SKM-1 treated with dmso at 0.1 percent for 144 hours (cell line): ENCODE results near the gene MATK.
A peak's percentile ranks its signal among the peaks of the same experiment; 100 is the strongest.

Source experiments
- DNase-seq: peaks from one replicate; lab custom pipeline; 2025; ENCODE audit not compliant: unreplicated experiment; lab: John Stamatoyannopoulos, UW

Gene MATK, protein sequence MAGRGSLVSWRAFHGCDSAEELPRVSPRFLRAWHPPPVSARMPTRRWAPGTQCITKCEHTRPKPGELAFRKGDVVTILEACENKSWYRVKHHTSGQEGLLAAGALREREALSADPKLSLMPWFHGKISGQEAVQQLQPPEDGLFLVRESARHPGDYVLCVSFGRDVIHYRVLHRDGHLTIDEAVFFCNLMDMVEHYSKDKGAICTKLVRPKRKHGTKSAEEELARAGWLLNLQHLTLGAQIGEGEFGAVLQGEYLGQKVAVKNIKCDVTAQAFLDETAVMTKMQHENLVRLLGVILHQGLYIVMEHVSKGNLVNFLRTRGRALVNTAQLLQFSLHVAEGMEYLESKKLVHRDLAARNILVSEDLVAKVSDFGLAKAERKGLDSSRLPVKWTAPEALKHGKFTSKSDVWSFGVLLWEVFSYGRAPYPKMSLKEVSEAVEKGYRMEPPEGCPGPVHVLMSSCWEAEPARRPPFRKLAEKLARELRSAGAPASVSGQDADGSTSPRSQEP

DNA sequence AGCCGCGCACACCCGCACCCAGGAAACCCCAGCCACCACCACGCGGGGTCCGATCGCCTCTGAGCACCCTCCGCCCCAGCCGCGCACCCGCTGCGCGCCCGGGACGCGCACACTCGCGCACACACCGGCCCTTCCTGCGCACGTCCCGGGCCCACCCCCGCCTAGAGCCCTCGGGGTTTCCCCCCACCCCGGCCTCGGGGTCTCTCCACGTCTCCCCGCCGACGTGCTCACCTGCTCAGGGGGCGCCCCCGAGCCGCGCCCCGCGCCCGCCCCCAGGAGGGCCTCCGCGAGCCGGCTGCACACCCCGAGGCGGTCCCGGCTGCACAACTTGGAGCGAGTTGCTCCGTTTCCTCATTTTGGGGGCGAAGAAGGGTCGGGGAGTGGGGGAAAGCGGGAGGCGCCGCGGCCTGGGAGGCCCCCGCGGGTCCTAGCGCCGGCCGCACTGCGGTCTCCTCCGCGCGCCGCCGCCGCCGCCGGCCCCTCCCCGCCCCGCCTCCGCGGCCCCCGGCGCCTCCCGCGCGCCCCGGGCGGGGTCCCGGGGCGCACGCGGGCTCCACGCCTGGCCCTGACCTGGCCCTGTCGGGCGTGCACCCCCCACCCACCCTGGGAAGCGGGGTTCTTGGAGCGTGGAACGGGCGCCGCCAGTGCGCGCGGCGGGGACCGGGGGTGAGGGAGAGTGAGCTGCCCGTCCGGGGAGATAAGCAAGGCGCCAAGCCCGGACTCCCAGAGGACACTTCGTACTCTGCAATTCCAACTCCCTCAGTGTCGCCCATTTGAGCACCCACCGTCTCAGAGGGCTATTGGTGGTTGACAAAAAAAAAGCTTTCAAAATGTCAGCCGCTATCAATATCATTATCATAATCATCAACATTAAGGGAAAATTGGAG, at the start of gene MATK:
MATK (minus strand) TSS at position 444 of the 887 bp plus-strand sequence. CDS start 1,246 bp downstream, outside the sequence.
- peak; percentile 62 for DNase-seq

DNA sequence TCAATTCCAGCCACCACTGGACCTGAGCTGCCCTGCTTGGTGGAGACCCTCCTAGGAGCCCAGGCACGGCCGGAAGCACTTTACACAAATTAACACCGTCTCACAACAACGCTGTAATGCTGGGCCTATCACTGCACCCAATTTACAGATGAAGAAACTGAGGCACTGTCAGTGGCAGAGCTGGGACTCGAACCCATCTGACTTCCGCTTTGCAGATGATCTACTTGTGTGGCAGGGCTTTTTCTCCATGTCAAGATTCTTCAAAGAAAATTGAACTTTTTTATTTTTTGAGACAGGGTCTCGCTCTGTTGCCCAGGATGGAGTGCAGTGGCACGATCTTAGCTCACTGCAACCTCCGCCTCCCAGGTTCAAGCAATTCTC, 48.9 kb upstream of the MATK start:
- DNase-seq = no peak

DNA sequence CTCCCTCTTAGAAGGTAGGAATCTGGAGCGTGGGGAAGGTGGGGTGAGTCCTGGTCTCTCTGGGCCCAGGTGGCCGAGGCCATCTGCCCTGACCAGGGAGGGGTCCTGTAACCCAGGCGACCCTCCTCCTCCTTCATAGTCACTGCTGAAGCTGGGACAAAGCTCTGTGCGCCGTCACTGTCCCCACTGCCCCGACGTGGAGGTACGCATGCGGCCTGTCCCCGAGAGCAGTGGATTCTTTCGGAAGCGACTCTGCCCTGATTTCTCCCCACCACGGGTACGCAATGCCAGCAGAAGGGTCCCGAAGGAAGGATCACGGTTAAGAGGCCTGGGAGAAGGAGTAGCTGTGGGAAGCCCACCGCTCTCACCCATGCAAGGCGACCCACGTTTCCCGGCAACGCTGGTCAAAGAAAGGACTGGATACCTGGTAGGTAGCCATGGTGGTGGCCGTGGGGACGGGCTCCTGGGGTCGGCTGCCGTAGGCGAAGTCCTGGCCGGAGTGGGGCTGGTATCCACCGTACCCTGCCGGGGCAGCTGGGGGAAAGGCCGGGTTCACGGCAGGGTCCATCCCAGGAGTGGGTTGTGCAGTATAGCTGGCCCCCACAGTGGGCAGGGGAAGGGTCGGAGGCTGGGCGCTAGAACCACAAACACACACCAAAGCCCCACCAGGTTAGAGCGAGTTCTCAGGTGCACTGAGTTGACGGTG, 48.3 kb upstream of the MATK start:
- no peak for DNase-seq

DNA sequence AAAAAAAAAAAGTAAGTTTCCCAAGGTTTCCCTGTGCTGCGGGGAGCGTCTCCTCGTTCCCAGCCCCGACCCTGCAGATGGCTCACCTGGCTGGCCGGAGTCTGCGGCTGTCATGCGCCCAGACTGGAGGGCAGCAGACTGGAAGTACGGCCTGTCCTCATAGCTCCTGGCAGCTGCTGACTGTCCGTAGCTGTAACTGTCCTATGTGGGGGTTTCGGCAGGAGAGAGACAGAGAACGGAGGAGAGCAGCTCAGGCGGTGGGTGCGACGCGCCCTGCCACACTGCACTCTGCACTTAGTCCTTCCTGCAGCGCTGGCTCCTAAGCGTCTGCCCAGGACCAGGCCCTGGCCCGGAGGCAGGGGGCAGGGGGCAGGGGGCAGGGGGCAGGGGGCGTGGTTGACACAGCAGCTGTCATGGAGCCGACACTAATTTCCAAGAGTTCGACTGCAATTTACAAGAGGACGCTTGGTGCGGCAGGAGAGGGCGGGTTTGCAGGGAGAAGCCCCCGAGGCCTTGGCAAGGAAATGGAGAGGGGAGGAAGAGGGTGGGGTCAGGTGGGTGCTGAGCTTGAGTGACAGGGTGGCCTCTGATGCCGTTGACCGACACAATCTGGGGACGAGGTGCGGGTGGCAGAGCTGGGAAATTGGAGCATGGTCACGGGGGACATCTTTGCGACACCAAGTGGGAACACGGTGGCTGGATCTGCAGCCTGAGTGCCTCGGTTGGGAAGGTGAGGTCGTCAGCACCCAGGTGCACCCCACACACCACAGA, 47.6 kb upstream of the MATK start:
- DNase-seq = no peak

DNA sequence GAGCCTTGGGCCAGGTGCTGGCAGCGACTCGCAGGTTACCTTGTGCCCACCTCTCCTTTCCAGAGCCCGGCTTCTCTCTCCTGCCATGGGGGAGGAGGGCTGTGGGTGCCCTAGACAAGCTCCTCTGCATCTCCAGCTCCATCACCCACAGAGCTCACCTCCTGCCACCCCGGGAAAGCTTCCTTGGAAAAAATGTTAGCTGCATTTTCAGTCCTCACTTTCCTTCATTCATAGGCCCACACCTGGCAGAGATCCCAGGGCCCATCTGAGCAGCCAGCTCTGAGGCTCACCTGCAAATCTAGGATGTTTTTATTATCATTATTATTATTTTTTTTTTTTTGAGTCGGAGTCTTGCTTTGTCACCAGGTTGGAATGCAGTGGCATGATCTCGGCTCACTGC, 45.8 kb upstream of the MATK start:
- no peak for DNase-seq

DNA sequence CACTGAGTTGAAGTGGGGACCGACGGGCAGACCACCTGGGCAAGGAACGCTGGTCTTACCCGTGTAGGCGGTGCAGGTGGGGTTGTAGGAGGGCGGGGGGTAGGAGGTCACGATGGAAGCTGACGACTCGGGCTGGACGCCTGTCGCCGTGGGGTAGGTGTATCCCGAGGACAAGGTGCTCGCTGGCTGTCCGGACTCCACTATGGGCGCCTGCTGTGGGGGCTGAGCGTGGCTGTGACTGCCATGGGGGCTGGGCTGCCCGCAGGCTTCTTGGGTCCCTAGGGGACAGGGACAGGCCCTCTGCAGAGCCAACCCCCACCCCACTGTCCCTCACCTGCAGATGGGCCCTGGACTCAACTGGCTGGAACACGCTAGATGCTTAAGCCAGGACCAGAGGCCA, 45.4 kb upstream of the MATK start:
- no peak for DNase-seq

DNA sequence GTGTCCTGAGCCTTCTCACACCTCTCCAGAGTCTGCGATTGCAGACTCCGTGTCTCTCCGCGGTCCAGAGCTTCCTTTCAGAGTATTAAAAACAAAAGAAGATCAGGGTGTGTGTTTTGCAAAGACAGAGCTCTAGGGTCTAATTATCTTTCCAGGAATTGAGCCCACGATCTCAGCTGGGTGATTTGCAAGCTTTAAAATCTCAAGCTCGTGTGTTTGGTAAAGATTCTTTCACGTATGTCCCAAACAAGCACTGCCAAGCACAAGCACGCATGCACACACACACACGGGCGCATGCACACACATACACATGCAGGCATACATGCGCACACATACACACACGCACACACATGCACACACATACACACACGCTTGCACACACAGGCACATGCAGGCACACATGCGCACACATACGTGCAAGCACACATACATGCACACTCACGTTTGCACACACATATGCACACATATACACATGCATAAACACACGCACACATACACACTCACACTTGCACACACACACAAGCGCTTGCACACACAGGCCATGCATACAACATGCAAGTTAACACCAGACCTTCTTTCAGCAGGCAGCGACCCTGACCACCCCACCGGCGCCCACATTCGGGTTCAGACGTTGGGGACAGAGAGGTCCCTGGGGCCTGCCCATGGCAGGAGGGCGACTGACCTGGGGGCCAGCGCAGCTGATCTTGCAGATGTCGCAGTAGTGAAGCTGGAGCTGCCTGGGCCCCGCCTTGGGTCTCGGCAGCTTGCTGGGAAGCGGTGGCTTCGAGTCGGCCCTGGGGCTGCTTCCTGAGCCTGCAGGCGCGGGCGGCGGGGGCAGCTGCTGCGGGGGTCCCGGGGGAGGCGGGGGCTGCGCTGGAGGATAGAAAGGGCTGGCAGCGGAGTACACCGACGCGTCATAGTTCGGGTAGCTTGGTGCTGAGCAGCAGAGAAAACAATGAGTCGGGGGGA, 44.7 kb upstream of the MATK start:
- DNase-seq = no peak

DNA sequence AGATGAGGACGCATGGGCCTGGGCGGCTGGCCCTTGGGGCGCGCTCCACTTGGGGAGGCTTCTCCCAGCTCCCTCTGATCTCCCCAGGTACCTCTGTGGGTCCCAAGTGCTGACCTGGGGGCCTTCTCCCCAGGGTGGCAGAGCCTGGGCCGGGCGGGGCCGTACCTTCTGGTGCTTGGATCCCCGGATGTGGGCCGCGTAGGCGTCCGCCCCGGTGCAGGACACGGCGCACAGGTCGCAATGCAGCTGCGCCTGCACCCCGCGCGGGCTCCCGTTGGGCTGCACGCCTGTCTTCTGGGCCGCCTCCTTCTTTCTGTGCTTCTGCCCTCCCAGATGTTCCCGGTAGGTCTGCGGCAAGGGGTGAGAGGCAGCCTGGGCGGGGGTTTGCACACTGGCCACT, 41.1 kb upstream of the MATK start:
- DNase-seq = no peak

DNA sequence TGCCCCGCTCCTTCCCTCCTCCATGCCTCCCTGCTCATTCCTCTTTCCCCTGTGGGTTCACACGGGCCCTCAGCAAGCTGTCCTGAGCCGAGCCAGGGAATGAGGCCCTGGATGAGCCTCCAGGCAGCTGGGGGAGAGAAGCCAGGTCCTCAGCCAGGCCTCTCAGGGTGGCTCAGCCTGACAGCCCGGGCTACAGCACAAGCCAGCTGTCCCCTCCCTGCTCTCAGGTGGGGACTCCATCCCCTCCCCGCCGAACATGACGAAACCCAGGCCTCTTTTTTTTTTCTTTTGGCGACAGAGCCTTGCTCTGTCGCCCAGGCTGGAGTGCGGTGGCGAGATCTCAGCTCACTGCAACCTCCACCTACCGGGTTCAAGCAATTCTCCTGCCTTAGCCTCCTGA, 40.0 kb upstream of the MATK start:
- no peak for DNase-seq

DNA sequence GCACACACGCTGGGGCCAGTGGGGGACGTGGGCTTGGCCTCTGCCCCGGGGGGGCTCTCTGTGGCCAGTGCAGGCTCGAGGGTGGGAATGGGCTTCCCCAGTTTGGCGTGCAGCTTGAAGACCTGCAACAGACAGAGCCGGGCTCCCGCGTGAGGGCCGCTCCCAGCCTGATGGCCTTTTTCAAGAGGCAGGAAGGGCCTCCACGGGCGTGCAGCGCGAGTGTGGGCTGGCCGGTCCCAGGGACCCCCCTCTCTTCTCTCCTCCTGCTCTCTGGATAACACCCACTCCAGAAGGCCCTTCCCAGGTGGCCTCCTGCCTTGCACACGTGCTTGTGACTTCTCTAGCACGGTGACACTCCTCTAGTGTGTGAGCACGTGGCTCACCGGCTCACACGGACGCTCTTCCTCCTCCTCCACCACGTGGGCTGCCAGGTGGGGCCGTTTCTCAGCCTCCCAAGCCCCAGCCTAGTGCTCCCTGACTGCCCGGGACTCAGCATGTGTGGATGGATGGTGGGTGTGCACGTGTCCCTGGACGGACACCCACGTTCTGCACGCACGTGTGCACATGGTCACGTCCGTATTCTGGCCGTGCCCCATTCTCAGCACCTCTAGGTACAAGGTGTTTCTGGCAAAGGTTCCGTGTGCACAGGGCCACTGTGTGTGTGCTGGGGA, 39.2 kb upstream of the MATK start:
- no peak for DNase-seq

DNA sequence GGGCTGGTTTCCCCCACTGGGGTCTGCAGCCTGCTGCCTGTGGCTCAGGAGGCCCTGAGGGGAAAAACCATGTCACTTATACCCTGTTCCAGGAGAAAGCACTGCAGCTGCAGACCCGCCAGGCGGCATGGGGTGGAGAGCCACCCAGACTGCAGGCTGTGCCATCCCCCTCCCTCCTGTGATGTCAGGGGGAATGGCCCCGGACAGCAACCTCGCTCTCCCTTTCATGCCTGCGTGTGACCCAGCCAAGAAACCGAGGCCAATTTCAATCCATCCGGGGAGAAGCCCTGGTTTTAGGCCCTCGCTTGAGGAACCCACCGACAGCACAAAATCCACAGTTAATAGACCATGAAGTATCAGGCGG, 37.2 kb upstream of the MATK start:
- DNase-seq = no peak

DNA sequence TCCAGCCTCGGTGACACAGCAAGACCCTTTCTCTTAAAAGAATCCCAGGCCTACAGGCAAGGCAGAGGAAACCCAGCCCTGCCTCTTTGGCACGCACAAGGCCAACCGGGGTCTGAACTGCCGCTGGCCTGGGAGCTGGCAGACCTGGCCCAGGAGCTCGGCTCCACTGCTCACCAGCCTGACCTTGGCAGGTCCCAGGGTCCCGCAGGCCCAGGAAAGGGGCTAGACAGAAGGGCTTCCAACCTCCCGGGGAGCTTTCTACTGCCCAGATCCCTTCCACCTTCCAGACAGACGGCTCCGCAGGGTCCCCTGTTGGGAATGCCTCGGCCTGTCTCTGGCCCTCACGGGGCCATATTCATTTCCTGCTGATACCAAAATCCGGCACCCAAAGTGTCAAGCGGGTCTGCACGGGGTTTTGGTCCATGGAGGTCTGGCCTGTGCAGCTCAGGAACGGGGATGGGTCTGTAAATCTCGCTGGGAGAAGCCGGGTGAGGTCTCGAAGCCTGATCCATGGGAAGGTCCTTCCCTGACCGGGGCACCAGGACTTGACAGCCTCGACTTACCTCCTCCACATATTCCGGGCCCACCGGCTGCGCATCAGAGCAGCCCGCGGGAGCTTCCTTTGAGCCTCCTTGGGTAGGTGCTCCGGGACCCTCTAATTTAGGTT, 36.6 kb upstream of the MATK start:
- no peak for DNase-seq

DNA sequence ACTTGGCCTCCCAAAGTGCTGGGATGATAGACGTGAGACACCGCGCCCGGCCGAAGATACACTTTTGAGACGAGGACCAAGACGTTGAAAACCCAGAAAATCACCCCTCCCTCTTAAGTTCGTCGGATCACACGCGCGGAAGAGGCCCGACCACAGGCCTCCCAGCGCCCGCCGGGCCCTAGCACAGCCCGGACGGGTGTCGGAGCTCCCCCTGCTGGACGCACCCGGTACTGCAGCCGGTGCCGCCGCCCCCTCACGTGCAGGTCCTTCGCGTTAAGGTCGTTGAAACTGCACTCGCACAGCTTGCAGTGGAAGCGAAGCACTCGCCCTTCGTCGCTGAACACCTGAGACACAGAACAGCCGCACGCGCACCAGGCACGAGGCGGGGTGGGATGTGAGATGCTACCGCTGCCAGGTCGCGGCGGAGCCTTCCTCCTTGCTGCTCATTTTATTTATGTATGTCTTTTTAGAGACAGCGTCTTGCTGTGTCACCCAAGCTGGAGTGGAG, 35.7 kb upstream of the MATK start:
- DNase-seq = peak; percentile 72

DNA sequence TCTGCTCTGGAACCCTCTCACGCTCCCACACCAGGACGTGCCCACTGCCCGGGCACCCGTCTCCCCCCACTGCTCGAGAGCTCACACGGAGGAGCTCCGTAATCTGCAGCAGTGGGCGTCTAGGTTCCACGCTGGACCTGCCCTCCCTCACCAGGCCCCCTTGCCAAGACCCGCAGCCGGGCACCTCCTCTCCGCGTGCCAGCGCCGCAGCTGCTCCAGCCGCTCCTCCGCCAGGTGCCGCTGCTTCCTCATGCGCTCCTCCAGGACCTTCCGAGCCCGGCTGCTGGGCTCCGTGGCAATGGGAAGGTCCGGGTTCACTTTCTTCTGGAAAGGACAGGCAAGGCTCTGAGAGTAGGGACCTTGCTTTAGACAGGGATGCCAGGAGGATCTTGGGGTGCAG, 35.0 kb upstream of the MATK start:
- no peak for DNase-seq

DNA sequence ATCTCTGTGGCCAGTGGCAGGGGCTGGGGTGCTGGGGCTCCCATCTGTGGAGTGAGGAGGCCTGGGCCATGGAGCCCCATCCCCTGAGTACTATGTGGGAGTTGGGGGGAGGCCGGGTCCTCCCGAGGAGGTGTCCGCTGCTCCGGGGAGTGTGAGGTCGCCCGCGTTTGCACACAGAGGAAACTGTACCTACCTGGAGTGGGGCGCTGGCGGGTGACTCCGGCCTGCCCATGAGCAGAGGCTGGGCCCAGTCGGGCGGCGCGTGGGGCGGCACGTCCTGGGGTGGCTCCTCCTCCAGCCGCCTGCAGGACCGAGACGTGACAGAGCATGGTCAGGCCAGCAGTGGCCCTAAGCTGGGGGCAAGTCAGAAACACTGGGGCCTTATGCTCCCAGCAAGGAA, 33.8 kb upstream of the MATK start:
- DNase-seq = no peak

DNA sequence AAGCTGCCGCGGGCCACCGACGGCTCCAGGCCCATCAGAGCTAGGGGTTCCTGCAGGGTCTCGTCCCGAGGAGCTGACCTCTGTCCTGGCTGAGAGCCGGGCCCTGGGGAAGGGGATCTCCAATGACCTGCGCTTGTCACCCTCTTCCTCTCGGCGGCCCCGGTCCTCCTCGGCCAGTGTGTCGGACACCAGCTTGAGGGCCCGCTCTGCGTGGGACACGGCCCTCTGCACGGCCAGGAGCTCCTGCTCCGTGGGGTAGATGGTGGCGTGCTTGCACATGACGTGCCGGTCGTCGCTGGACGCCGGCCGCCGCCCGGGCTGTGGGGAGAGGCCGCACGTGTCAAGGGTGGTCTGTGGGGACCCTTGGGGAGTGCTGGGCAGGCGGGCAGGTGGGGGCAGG, 32.7 kb upstream of the MATK start:
- DNase-seq = no peak

DNA sequence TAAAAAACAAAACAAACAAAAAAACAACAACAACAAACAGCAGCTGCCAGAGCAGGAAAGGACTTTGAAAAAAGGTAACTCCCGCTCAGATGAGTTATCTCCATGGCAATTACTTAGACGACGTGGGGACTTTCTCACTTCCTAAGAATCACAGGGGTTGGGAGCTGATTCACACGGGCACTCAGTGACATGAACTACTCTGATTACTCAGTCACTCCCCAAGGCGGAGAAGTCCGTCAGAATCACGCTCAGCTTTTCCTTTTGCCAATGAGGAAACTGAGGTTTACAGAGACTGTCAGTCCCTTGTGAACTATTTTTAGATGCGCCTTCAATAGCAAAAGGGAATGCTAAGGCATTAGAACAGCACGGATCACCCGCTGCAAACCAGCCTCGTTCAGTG, 32.3 kb upstream of the MATK start:
- no peak for DNase-seq

DNA sequence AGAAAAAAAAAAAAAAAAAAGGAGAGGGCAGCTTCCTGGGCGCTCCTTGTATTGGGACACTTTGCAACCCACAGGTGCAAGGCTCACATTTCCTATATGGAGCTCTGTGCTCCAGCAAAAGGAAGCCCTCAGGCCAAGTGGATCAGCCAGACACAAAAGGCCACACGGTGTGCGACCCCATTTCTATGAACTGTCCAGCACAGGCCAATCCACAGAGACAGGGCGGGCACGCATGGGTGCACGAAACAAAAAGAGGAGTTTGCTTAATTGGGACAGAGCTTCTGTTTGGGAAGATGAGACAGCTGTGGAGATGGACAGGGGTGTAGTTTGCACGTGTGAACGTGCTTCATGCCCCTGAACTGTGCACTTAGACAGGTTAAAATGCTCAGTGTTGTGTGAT, 31.6 kb upstream of the MATK start:
- no peak for DNase-seq
